ENCODE results near the gene RNF7. TPM values are rescaled to one million over a fixed set of nuclear protein-coding genes. Genes with fewer than 3 reads are reported as not detected.

RNF7 gene
- total RNA-seq, 1 experiment from 2014 or later = 126 TPM

- no peak overlapping the region for H4K8ac ChIP-seq (replicated peaks; ENCODE audit: insufficient read length, low read depth, low read length)
- H3K23me2 ChIP-seq (ENCODE audit: insufficient read length, low read depth, low read length, poor library complexity, severe bottlenecking) = no peaks in the 10 kb centered on the region
- H2AK5ac ChIP-seq (ENCODE audit: insufficient read length, low read length) = no peak overlapping the region
- Mint-ChIP-seq H3K27me3 (ENCODE audit: low read depth) (peaks cover 3% of the 10 kb centered on the region), H3K9me3 (no peaks in the 10 kb centered on the region), H3K4me1 (peaks cover 7 to 9% of the 10 kb centered on the region in 2 experiments), H3K36me3 (ENCODE audit: insufficient read depth in 1 of 3, low read depth in 3 of 3) (no peaks in the 10 kb centered on the region; a peak in 1 of 7 replicates), H3K27ac (no peak overlapping the region), H3K4me3 (no peak overlapping the region)
- no peak overlapping the region for H3K27ac ChIP-seq (ENCODE audit: insufficient read length, low read depth, low read length)
- H3K56ac ChIP-seq (ENCODE audit: insufficient read length, low read depth, low read length) = no peak overlapping the region
- no peak overlapping the region for H3T11ph ChIP-seq (ENCODE audit: low read length)
- no peaks in the 10 kb centered on the region for H4K20me1 ChIP-seq (ENCODE audit: control insufficient read depth, insufficient read depth, insufficient read length)
- H2BK120ac ChIP-seq (ENCODE audit: low read depth, low read length, poor library complexity, severe bottlenecking) = no peak overlapping the region
- no peaks in the 10 kb centered on the region for H3K79me1 ChIP-seq (ENCODE audit: insufficient read depth, low read depth, low read length, poor library complexity, severe bottlenecking)
- no peak overlapping the region for H2BK5ac ChIP-seq (ENCODE audit: insufficient read length, low read length)
- H3K9me3 ChIP-seq (ENCODE audit: control insufficient read depth, low read depth, low read length) = no peaks in the 10 kb centered on the region
- H3K4me2 ChIP-seq (ENCODE audit: insufficient read depth, insufficient read length, low read length) = no peak overlapping the region
- no peak overlapping the region for H2BK12ac ChIP-seq (ENCODE audit: insufficient read length, low read depth, low read length)
- H3K27me3 ChIP-seq (ENCODE audit: insufficient read depth, low read length) = no peaks in the 10 kb centered on the region
- DNase-seq = no peak
- H4K91ac ChIP-seq (ENCODE audit: insufficient read length, low read depth, low read length) = no peak overlapping the region
- no peak overlapping the region for H2BK20ac ChIP-seq (ENCODE audit: low read depth, low read length, poor library complexity, severe bottlenecking)
- no peak overlapping the region for H2AFZ ChIP-seq (ENCODE audit: low read length)
- no peak overlapping the region for H3K9ac ChIP-seq (ENCODE audit: extremely low read depth, insufficient read length, low read length)
- no peak overlapping the region for H2BK15ac ChIP-seq (ENCODE audit: low read depth, low read length)
- H3K79me2 ChIP-seq (ENCODE audit: insufficient read depth, low read length) = no peaks in the 10 kb centered on the region
- no peak overlapping the region for H3K23ac ChIP-seq (ENCODE audit: insufficient read length, low read depth, low read length)
- no peak overlapping the region for H3K18ac ChIP-seq (ENCODE audit: insufficient read length, low read depth, low read length)
- H3K4ac ChIP-seq (ENCODE audit: low read depth, low read length) = no peak overlapping the region
- H3K14ac ChIP-seq (ENCODE audit: insufficient read depth, low read length) = no peak overlapping the region
- H3K4me1 ChIP-seq (ENCODE audit: insufficient read depth, low read length) = no peaks in the 10 kb centered on the region
- no CpG with 5 or more reads among the region's 6 CpGs for WGBS (ENCODE audit: extremely low coverage, insufficient read length, low lambda C conversion rate)
- no peak for TF ChIP-seq CTCF (conservative IDR thresholded peaks at IDR 0.05)
- no peak overlapping the region for H4K5ac ChIP-seq (ENCODE audit: insufficient read length, low read depth, low read length)
Observed at GRCh38 chr3:141773676-141774075, 35.6 kb downstream of the RNF7 start.
